GM12892 (cell line): ENCODE results near the gene MYPOP.

ENCODE experiments used
- DNase-seq: peaks from one replicate; pipeline ENCODE4 v3.0.0; 2011; ENCODE audit not compliant: insufficient read length
- FAIRE-seq: peaks from 2 replicates; lab custom pipeline; 2011; peaks lifted over from hg19 to GRCh38; lab: Jason Lieb, UNC
- POLR2A ChIP-seq: IDR thresholded peaks from 2 replicates; pipeline ENCODE4 v1.6.1; 2011; ENCODE audit warnings: low read depth, low read length, control low read depth
- POLR2AphosphoS5 ChIP-seq: IDR thresholded peaks from 2 replicates; pipeline ENCODE4 v1.6.1; 2011; ENCODE audit warnings: low read depth, low read length, control low read depth
- TAF1 ChIP-seq: IDR thresholded peaks from 2 replicates; pipeline ENCODE4 v1.6.1; 2011; ENCODE audit warnings: low read depth, mild to moderate bottlenecking, control low read depth, low read length, borderline replicate concordance

MYPOP gene

DNA sequence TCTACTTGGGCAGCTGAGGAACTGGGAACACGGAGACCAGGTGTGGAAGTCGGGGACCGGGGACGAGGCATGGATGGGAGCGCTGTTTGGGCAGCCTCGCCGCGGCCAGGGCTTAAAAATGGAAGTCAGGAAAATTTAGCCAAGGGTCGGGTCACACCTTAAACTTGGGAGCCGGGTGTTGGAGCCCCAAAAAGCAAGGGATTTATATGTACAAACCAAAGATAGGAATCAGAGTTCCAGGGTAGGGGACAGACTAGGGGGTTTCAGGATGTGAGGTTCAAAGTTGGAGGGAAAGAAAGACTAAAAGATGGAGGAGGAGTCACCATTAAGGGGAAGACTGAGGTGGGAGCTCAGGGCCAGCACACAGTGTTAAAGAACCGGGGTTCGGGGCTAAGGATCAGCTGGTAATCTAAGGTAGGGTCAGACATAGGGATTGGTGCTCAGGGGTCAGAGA lies 37.8 kb downstream of the MYPOP start:
- no peak for FAIRE-seq
- no peak for TF ChIP-seq POLR2AphosphoS5
- TF ChIP-seq TAF1 = no peak
- no peak for TF ChIP-seq POLR2A
- DNase-seq = no peak

DNA sequence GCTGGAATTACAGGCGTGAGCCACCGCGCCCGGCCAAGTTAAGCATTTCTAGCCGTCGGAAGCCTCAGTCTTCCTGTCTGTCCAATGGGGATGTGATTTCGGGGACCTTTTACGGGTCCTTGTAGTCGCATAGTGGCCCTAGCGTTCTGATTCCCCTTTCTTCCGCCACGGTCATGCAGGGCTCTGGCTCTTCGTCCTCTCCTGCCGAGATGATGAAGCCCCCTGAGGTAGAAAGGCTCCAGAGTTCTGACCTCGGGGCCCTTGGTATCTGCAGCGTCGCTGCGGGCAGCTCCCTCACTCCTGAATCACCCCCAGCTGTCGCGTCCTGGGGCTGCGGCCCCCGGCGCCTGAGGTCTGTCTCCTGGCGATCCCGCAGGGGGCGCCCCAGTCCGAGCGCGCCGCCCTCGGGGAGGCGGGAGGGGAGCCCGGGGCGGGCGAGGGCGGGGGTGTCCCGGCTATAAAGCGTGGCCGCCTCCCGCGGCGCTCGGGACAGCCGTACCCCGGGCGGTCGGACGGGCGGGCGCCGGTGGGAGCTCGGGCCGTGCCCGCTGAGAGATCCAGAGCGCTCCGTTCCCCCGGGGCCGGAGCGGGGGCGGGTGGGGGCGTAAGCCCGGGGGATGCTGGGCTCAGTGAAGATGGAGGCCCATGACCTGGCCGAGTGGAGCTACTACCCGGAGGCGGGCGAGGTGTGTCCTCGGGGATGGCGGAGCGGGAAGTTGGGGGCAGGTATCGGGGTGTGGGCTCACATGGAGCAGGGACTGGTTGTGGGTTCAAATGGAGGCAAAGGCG lies 38.4 kb downstream of the MYPOP start, which contains the start of gene FOXA3:
TSS of gene FOXA3 (plus strand) at position 487 of the 789 bp plus-strand sequence. CDS start at position 618, 131 bp downstream.
- DNase-seq = peak; percentile 85

DNA sequence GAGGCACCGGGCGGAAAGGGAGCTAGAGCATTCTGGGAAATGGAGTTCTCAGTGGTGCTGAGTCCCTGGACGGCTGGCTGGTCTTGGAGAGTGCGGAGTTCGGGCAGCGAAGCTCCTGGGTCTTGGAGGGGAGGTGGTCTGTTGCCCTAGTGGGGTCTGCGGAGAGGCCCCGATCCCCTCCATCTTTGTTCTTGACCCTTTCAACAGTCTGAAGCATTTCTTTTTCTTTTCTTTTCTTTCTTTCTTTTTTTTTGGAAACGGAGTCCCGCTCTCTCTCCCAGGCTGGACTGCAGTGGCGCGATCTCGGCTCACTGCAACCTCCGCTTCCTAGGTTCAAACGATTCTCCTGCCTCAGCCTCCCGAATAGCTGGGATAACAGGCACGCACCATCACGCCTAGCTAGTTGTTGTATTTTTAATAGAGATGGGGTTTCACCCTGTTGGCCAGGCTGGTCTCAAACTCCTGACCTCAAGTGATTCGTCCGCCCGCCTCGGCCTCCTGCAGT lies 39.0 kb downstream of the MYPOP start:
- DNase-seq = no peak
- TF ChIP-seq TAF1 = no peak
- TF ChIP-seq POLR2AphosphoS5 = no peak
- no peak for TF ChIP-seq POLR2A
- FAIRE-seq = no peak

More for the DNA sequence above, 38.4 kb downstream of the MYPOP start, which contains the start of gene FOXA3:
- TF ChIP-seq TAF1 (no peak), POLR2A (no peak), POLR2AphosphoS5 (no peak)
- no peak for FAIRE-seq

DNA sequence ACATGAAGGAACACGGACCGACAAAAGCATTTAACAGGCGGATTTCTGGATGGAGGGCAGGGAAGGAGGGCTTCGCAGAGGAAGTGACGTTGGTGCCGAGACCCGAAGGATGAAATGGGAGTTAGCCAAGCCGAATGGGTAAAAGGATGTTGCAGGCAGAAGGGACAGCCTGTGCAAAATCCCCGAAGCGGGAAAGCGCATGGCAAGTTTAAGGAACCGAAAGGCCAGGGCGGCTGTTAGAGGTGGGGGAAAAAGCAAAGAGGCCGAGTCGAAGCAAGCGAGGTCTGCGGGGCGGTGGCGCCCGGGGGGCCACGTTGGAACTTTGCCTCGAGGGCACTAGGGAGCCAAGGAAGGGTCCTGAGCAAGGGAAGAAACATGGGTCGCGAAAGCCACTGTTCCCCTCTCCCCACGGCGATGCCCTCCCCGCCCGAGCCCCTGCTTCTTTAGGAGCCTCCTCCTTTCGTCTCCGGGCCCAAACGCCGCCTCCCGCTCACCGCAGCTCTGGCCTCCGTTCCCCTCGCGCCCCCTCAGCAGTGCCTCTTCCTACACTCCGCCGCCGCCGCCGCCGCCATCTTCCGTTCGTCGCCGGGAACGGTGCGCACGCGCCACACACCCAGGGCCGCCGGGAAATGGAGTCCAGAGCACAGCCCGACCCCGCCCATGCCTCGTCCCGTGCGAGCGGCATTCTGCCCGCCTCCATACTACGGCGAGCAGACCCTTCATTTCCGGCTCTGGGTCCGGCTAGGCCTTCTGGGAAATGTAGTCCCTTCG lies 39.7 kb downstream of the MYPOP start, which contains the start of gene SYMPK:
TSS of gene SYMPK (minus strand) at position 584 of the 771 bp plus-strand sequence. CDS start 8,652 bp downstream, outside the sequence.
- FAIRE-seq (peak; percentile 99), DNase-seq (peak; percentile 100)
- TF ChIP-seq TAF1 (peak; percentile 37; the same call in 1 of the 2 replicates), POLR2AphosphoS5 (peak; percentile 71), POLR2A (peak; percentile 87)

- DNase-seq = no peak
- no peak for FAIRE-seq
- TF ChIP-seq POLR2A (no peak), POLR2AphosphoS5 (no peak), TAF1 (no peak)
Measured at GRCh38 chr19:45862271-45862563, 40.2 kb downstream of the MYPOP start.

DNA sequence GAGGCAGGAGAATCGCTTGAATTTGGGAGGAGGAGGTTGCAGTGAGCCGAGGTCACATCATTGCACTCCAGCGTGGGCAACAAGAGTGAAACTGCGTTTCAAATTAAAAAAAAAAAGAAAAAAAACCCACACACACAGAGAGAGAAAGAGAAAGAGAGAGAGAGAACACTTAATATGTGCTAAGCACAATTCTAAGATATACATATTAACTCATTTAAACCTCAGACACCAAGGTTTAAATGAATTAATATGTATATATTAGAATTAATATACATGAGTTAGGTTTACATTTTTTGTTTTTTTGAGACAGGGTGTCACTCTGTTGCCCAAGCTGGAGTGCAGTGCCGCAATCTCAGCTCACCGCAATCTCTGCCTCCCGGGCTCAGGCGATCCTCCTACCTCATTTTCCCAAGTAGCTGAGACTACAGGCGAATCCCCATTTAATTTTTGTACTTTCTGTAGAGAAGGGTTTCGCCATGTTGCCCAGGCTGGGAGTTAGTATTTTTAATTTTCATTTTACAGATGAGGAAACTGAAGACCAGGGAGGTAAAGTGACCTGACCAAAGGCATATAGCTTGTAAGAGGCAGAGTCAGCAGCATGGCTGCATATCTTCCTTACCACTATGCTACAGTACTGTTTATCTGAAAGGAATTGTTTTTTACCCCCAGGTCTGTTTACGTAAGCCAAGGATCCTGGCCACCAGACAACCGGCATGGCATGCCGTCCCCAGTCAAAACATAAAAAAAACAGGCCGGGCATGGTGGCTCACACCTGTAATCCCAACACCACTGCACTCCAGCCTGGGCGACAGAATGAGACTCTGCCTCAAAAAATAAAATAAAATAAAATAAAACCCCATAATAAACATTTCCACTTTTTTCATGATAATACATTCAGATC lies 41.8 kb downstream of the MYPOP start:
- no peak for TF ChIP-seq TAF1
- TF ChIP-seq POLR2AphosphoS5 = no peak
- TF ChIP-seq POLR2A = no peak
- DNase-seq = no peak
- FAIRE-seq = no peak

- DNase-seq (no peak), FAIRE-seq (no peak)
- TF ChIP-seq TAF1 (no peak), POLR2A (no peak; the same call in 1 of the 2 replicates), POLR2AphosphoS5 (no peak)
Measured at GRCh38 chr19:45854167-45854778, 48.1 kb downstream of the MYPOP start.

GRCh38 chr19:45852983-45853382 lies 49.4 kb downstream of the MYPOP start:
- TF ChIP-seq POLR2A (no peak), POLR2AphosphoS5 (no peak), TAF1 (no peak)
- FAIRE-seq = no peak
- no peak for DNase-seq

DNA sequence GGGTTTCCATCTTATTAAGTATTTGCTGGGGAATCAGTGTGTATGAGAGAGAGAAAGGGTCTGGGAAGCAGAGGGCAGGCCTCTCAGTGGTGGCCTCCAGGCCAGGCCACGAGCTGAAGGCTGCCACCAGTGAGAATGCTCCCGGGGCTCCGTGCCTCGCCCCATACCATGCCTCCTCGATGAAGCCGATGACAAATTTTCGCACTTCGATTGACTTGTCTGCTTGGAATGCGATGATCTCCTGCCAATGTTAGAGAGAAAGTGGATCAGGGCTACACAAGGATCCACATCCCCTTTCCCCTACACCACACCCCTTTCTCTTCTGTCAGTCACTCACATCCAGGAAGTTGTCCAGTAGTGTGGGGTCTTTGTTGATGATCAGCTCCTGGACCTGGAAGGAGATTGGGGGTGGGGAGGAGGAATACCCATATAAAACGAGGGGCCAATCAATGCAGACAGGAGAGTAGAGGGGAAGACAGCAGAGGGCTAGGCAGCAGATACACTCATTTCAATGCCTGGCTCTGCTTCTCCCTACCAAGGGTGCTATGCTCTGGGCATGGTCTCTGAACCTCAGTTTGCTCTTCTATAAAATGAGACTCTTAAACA lies 50.2 kb downstream of the MYPOP start:
- DNase-seq (no peak), FAIRE-seq (no peak)
- TF ChIP-seq POLR2A = no peak
- TF ChIP-seq TAF1 = no peak
- TF ChIP-seq POLR2AphosphoS5 = no peak

GRCh38 chr19:45848922-45849321 lies 53.5 kb downstream of the MYPOP start:
- FAIRE-seq (no peak), DNase-seq (no peak)
- TF ChIP-seq POLR2A (no peak), TAF1 (no peak), POLR2AphosphoS5 (no peak)

DNA sequence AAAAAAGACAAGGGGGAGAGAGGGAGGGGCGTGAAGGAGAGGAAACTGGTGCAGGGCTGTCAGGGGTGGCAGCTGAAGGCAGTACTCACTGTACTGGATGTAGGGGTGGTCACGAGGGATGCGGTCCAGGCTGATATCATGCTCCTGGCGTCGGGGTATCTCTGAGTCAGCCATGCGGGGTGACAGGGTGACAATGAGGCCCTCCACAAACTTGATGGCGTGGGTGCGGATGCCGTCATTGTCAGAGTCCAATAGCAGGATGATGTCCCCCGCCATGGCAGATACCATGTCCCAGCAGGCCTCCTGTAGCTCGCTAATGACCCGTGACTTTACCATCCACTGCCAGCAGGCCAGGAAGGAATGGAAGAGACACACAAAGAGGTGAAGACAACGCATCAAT lies 54.8 kb downstream of the MYPOP start:
- FAIRE-seq = no peak
- TF ChIP-seq TAF1 = no peak
- no peak for TF ChIP-seq POLR2A
- no peak for TF ChIP-seq POLR2AphosphoS5
- no peak for DNase-seq
